H1 (cell line): ENCODE data around the gene RAD18. TPM values are rescaled to one million over a fixed set of nuclear protein-coding genes. Genes with fewer than 3 reads are reported as not detected.

Experiments used
- KDM1A ChIP-seq: fragments of 200-600, 300-600 bp; sonication (generic); IDR thresholded peaks from 2 replicates; pipeline ENCODE4 v1.7.1; 2016; ENCODE audit warnings: mild to moderate bottlenecking, low read length, borderline replicate concordance
- SUZ12 ChIP-seq: fragments of 200-600 bp; sonication (generic); IDR thresholded peaks from 2 replicates; pipeline ENCODE4 v1.6.1; 2012; ENCODE audit warnings: mild to moderate bottlenecking, inconsistent platforms, low read length, moderate library complexity, mixed read lengths
- YY1 ChIP-seq: IDR thresholded peaks from 2 replicates; pipeline ENCODE4 v1.6.1; 2011; ENCODE audit warnings: low read depth, mild to moderate bottlenecking, low read length
- polyA plus RNA-seq, 7 experiments: library from polyadenylated mRNA; depleted of rRNA in 3 of 7; stranded (reverse) in 5 of 7; unstranded in 2 of 7; fragments of >200 nt in 5 of 7; fragments of 200-250 nt in 2 of 7; gene quantifications; 1 replicate in 5 of 7; 2 replicates in 1 of 7; 4 replicates in 1 of 7; pipeline versions ENCODE4 v1.2.1 to v1.2.3, GENCODE V29; 2011 to 2013; ENCODE audit warnings: missing spikeins in 2 of 7, mixed read lengths in 2 of 7
- total RNA-seq: library from RNA; stranded (reverse); fragmentation: NEBNext Ultra II Directional; extraction: Animal tissue kit (Norgen Biotek cat#: 25700); gene quantifications from 2 replicates; pipeline ENCODE4 v1.2.1, GENCODE V29; 2021
- TF ChIP-seq, protein P1 (sequence below): fragments of 300-600 bp; sonication (generic); IDR thresholded peaks from 2 replicates; pipeline ENCODE4 v1.7.1; 2012; ENCODE audit warnings: low read length, moderate library complexity, mild to moderate bottlenecking, inconsistent platforms; ENCODE audit not compliant: insufficient replicate concordance

The RAD18 gene
- total and polyA plus RNA-seq, 2 of the 8 experiments (the other 6 are each of a cell fraction or from before 2014, with no cell fraction given), result 13.0 to 23.2 TPM

DNA sequence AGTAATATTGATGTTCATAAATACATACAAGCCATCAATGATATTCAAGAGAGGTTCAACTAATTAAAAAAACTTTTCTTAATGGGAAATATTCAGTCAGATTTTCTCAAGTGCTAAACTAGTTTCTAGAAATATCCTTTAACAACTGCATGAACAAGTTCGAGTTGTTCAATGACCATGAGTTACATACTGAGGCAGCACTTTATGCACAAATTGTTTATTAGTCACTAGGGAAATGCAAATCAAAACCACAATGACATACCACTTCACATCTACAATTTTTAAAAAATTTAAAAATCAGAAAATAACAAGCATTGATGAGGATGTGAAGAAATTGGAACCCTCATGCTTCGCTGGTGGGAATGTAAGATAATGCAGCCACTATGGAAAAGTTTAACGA is 62.4 kb downstream of the RAD18 start (continued):
- TF ChIP-seq, protein P1, sequence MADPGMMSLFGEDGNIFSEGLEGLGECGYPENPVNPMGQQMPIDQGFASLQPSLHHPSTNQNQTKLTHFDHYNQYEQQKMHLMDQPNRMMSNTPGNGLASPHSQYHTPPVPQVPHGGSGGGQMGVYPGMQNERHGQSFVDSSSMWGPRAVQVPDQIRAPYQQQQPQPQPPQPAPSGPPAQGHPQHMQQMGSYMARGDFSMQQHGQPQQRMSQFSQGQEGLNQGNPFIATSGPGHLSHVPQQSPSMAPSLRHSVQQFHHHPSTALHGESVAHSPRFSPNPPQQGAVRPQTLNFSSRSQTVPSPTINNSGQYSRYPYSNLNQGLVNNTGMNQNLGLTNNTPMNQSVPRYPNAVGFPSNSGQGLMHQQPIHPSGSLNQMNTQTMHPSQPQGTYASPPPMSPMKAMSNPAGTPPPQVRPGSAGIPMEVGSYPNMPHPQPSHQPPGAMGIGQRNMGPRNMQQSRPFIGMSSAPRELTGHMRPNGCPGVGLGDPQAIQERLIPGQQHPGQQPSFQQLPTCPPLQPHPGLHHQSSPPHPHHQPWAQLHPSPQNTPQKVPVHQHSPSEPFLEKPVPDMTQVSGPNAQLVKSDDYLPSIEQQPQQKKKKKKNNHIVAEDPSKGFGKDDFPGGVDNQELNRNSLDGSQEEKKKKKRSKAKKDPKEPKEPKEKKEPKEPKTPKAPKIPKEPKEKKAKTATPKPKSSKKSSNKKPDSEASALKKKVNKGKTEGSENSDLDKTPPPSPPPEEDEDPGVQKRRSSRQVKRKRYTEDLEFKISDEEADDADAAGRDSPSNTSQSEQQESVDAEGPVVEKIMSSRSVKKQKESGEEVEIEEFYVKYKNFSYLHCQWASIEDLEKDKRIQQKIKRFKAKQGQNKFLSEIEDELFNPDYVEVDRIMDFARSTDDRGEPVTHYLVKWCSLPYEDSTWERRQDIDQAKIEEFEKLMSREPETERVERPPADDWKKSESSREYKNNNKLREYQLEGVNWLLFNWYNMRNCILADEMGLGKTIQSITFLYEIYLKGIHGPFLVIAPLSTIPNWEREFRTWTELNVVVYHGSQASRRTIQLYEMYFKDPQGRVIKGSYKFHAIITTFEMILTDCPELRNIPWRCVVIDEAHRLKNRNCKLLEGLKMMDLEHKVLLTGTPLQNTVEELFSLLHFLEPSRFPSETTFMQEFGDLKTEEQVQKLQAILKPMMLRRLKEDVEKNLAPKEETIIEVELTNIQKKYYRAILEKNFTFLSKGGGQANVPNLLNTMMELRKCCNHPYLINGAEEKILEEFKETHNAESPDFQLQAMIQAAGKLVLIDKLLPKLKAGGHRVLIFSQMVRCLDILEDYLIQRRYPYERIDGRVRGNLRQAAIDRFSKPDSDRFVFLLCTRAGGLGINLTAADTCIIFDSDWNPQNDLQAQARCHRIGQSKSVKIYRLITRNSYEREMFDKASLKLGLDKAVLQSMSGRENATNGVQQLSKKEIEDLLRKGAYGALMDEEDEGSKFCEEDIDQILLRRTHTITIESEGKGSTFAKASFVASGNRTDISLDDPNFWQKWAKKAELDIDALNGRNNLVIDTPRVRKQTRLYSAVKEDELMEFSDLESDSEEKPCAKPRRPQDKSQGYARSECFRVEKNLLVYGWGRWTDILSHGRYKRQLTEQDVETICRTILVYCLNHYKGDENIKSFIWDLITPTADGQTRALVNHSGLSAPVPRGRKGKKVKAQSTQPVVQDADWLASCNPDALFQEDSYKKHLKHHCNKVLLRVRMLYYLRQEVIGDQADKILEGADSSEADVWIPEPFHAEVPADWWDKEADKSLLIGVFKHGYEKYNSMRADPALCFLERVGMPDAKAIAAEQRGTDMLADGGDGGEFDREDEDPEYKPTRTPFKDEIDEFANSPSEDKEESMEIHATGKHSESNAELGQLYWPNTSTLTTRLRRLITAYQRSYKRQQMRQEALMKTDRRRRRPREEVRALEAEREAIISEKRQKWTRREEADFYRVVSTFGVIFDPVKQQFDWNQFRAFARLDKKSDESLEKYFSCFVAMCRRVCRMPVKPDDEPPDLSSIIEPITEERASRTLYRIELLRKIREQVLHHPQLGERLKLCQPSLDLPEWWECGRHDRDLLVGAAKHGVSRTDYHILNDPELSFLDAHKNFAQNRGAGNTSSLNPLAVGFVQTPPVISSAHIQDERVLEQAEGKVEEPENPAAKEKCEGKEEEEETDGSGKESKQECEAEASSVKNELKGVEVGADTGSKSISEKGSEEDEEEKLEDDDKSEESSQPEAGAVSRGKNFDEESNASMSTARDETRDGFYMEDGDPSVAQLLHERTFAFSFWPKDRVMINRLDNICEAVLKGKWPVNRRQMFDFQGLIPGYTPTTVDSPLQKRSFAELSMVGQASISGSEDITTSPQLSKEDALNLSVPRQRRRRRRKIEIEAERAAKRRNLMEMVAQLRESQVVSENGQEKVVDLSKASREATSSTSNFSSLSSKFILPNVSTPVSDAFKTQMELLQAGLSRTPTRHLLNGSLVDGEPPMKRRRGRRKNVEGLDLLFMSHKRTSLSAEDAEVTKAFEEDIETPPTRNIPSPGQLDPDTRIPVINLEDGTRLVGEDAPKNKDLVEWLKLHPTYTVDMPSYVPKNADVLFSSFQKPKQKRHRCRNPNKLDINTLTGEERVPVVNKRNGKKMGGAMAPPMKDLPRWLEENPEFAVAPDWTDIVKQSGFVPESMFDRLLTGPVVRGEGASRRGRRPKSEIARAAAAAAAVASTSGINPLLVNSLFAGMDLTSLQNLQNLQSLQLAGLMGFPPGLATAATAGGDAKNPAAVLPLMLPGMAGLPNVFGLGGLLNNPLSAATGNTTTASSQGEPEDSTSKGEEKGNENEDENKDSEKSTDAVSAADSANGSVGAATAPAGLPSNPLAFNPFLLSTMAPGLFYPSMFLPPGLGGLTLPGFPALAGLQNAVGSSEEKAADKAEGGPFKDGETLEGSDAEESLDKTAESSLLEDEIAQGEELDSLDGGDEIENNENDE, result no peak
- TF ChIP-seq SUZ12, result no peak
- no peak for TF ChIP-seq KDM1A
- no peak for TF ChIP-seq YY1
